GM12874 (cell line): Measurements from ENCODE around the gene ORM2.

Source experiments
- CTCF ChIP-seq: IDR thresholded peaks from 2 replicates; pipeline ENCODE4 v1.5.1; 2011; ENCODE audit warnings: low read depth, mild to moderate bottlenecking, control low read depth, low read length, moderate library complexity; ENCODE audit not compliant: insufficient read depth

Gene ORM2

DNA sequence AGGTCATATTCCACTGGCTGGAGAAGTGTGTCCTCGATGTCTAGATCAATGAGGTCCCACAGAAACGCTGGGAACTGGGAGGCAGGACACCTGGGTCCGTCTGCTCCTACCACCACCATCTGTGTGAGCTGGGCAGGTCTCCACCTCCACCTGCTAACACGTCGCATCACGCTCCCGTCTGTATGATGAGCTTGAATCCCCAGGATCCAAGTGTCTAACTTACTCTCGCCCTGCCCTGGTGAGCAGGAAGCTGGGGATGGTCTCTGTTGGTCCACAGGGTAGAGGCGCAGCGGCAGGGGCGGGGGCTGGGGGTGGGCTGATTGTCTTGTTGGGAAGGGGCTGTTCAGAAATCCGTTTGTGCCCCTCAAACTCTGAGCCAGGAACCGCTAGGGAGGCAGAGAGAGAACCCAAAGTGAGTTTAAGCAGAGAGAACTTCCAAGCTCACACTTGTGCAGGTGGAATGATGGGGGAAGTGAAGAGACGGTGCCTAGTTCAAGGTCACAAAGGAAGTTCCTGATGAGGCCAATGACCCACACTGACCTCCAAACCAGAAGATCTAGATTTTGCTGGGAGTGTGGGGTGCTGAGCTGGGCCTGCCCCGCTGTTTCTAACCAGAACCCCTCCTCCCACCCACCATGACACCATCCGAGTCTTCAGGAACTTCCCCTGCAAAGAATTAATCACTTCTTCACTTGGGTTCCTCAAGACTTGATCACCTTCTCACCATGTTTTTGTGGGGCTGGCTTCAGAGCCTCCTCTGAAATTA lies 21.1 kb downstream of the ORM2 start:
- no peak for TF ChIP-seq CTCF

DNA sequence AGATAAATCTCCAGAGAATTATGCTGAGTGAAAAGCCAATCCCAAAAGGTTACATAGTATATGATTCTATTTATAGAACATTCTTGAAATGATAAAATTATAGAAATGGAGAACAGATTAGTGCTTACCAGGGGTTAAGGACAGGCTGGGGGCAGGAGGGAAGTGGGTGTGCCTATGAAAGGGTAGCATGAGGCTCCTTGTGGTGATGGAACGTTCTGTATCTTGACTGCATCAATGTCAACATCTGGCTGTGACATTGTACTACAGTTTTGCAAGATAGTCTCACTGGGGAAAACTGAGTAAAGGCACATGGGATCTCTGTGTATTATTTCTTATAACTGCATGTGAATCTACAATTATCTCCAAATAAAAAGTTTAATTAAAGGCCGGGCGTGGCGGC lies 22.3 kb downstream of the ORM2 start:
- no peak for TF ChIP-seq CTCF

- TF ChIP-seq CTCF, result no peak
Measured at GRCh38 chr9:114355821-114356220, 26.2 kb downstream of the ORM2 start.

GRCh38 chr9:114356792-114357191 lies 27.1 kb downstream of the ORM2 start:
- TF ChIP-seq CTCF, result no peak

- TF ChIP-seq CTCF, result no peak
Measured at GRCh38 chr9:114357360-114357759, 27.7 kb downstream of the ORM2 start.

DNA sequence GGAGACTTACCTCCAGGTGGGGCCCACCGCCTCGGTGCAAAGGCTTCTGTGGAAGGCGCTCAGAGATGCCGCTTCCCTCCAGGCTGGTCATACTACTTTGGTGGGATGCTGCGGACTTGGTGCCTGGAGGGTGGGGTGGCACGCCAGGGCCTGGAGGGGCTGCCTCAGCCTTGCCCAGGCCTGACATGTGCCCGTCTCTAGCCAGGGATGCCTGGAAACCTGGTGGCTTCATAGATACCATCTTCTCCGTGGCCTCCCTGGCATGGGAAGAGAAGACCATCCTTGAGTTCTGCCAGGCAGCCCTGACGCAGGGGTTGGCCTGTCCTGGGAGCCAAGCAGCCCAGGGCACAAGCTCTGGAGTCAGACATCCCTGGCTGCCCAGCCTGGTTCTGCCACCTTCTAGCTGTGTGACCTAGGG lies 28.3 kb downstream of the ORM2 start:
- TF ChIP-seq CTCF, result no peak

DNA sequence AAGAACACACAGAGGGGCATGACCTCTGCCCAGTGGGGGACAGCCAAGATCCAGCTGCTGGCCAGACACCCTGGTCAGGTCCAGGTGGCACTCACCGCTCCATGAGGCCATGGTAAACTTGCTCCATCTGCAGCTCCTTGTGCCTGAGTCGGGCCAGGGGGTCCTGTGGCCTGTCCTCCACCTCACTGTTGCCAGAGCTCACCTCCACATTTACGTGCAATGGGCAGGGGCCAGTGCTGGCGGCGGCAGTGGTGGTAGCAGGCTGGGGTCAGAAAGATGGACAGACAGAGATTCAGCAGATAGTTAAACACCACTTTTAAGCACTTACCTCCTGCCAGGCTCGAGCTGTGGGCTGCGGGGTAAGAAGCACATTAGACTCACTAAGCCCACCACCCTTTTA lies 30.1 kb downstream of the ORM2 start:
- TF ChIP-seq CTCF, result no peak
